ENCODE results near the gene CNIH4. TPM values are rescaled to one million over a fixed set of nuclear protein-coding genes. Genes with fewer than 3 reads are reported as not detected.

CNIH4 gene
- total RNA-seq, 2 experiments from 2014 or later, result 24.1 to 28.6 TPM

DNA sequence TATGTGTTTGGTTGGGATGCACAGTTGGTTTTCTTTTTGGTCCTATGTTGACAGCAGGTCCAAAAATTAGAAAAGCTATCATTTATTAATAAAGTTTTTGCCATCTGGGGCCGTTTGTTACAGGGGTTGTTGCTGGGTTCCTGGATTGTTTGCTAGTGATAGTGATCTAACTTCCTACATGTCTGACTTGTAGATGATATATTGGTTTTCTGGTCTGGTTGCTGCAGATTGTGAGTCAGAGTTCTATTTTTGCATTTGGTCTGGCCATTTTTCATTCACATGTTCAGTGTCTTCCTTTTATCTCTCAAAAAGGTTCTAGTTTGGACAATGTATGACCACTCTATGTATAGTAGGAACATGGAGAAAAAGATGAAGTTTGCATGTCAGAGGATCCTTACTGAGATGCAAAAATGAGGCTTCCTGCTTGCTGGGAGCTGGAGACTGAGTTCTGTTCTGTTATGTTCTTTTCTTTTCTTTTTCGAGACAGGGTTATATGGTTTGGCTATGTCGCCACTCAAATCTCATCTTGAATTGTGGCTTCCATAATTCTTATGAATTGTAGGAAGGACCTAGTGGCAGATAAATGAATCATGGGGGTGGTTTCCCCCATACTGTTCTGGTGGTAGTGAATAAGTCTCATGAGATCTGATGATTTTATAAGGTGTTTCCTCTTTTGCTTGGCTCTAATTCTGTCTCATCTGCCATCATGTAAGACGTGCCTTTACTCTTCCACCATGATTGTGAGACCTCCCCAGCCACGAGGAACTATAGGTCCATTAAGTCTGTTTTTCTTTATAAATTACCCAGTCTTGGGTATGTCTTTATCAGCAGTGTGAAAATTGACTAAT is 22.5 kb upstream of the CNIH4 start:
- CTCF ChIA-PET (ENCODE audit: unreplicated experiment), result no interaction called here
- POLR2A ChIA-PET, result interaction anchor here (1.0 to 2.0 kb wide), 3 partner anchors 17 to 189 kb away, joined by 3 to 7 read pairs (median 6); partner anchors contain the start of gene DEGS1
- H3K4me1 ChIP-seq (ENCODE audit: insufficient read depth, low read length, poor library complexity, severe bottlenecking), result peaks cover 20% of the 10 kb centered on the region
- no peak overlapping the region for H3K4me3 ChIP-seq (ENCODE audit: low read depth, low read length, poor library complexity, severe bottlenecking)
- no peaks in the 10 kb centered on the region for H3K36me3 ChIP-seq (ENCODE audit: insufficient read depth, low read length)
- H3K4me2 ChIP-seq (ENCODE audit: low read length), result no peak overlapping the region
- H3K9me2 ChIP-seq (ENCODE audit: insufficient read depth, low read length), result no peaks in the 10 kb centered on the region
- H3K79me2 ChIP-seq (ENCODE audit: insufficient read depth, low read depth, low read length), result peaks cover 14% of the 10 kb centered on the region
- peak overlapping the region; percentile 45; the same call in 1 of the 2 replicates for H2AFZ ChIP-seq (ENCODE audit: low read length)
- H3K9me3 ChIP-seq (ENCODE audit: low read length), result no peaks in the 10 kb centered on the region
- H3K27ac ChIP-seq (ENCODE audit: low read depth, low read length, poor library complexity, severe bottlenecking), result no peak overlapping the region
- no peak for TF ChIP-seq EZH2phosphoT487 (IDR thresholded peaks at IDR 0.05; ENCODE audit: borderline replicate concordance, low read depth, low read length)
- TF ChIP-seq, protein P1, sequence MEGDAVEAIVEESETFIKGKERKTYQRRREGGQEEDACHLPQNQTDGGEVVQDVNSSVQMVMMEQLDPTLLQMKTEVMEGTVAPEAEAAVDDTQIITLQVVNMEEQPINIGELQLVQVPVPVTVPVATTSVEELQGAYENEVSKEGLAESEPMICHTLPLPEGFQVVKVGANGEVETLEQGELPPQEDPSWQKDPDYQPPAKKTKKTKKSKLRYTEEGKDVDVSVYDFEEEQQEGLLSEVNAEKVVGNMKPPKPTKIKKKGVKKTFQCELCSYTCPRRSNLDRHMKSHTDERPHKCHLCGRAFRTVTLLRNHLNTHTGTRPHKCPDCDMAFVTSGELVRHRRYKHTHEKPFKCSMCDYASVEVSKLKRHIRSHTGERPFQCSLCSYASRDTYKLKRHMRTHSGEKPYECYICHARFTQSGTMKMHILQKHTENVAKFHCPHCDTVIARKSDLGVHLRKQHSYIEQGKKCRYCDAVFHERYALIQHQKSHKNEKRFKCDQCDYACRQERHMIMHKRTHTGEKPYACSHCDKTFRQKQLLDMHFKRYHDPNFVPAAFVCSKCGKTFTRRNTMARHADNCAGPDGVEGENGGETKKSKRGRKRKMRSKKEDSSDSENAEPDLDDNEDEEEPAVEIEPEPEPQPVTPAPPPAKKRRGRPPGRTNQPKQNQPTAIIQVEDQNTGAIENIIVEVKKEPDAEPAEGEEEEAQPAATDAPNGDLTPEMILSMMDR (conservative IDR thresholded peaks at IDR 0.05; ENCODE audit: low read length), result no peak
- no peaks in the 10 kb centered on the region for H4K20me1 ChIP-seq (ENCODE audit: insufficient read depth, low read length)
- DNase-seq (ENCODE audit: low spot score), result no peak
- BruUV-seq (replicated peaks), result no TSS peak
- intact Hi-C loops (cut with micrococcal nuclease; ENCODE audit: unreplicated experiment), result loop anchor here (1.0 to 5.0 kb wide), 4 partner anchors 89 to 522 kb away; no protein-coding TSS in a partner anchor

DNA sequence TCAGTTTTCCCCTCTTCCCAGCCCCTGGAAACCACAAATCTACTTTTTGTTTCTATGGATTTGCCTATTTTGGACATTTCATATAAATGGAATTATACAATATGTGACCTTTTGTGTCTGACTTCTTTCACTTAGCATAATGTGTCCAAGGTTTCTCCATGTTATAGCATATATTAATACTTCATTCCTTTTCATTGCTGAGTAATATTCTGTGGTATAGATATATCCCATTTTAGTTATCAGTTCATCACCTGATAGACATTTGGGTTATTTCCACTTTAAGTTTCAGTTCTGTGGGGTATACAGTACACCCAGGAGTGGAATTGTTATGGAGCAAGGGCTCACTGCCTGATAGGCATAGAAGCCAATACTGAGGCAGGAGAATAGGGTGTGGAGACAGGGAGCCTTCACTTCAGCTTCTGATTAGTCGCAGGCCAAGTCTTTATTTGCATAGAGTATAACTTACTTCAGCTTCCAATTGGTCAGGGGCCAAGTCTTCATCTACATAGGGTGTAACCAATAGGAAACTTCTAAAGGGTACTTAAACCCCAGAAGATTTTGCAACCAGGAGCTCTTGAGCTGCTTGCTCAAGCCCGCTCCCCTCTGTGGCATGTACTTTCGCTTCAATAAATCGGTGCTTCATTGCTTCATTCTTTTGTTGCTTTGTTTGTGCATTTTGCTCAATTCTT is 18.4 kb upstream of the CNIH4 start:
- Histone ChIP-seq H3K4me2 (ENCODE audit: low read length) (no peak overlapping the region), H3K36me3 (ENCODE audit: insufficient read depth, low read length) (no peaks in the 10 kb centered on the region), H3K79me2 (ENCODE audit: insufficient read depth, low read depth, low read length) (no peaks in the 10 kb centered on the region), H3K9me2 (ENCODE audit: insufficient read depth, low read length) (no peaks in the 10 kb centered on the region), H3K4me1 (ENCODE audit: insufficient read depth, low read length, poor library complexity, severe bottlenecking) (peaks cover 11% of the 10 kb centered on the region), H2AFZ (ENCODE audit: low read length) (no peak overlapping the region), H3K9me3 (ENCODE audit: low read length) (peaks cover 5% of the 10 kb centered on the region; the same call in 1 of the 2 replicates), H3K4me3 (ENCODE audit: low read depth, low read length, poor library complexity, severe bottlenecking) (no peak overlapping the region), H3K27ac (ENCODE audit: low read depth, low read length, poor library complexity, severe bottlenecking) (no peak overlapping the region), H4K20me1 (ENCODE audit: insufficient read depth, low read length) (no peaks in the 10 kb centered on the region)
- no peak for TF ChIP-seq EZH2phosphoT487 (IDR thresholded peaks at IDR 0.05; ENCODE audit: borderline replicate concordance, low read depth, low read length)
- TF ChIP-seq, protein P1 (conservative IDR thresholded peaks at IDR 0.05; ENCODE audit: low read length), result no peak
- no peak for DNase-seq (ENCODE audit: low spot score)
- intact Hi-C loops (cut with micrococcal nuclease; ENCODE audit: unreplicated experiment), result no loop called here
- POLR2A ChIA-PET, result interaction anchor here (0.6 to 0.7 kb wide), 2 partner anchors 231 to 501 kb away, joined by 3 read pairs; no protein-coding TSS in a partner anchor
- CTCF ChIA-PET (ENCODE audit: unreplicated experiment), result no interaction called here
- BruUV-seq (replicated peaks), result no TSS peak
